VCaP (cell line): Measurements from ENCODE around the gene TENT5C.

ENCODE experiments used
- H3K27ac ChIP-seq: fragments of 450-650 bp; 2 replicates; pipeline ENCODE4 v1.5.1; 2017
- TF ChIP-seq, protein P1 (sequence below): fragments of 450-650 bp; conservative IDR thresholded peaks from 2 replicates; pipeline ENCODE4 v1.5.1; 2017; ENCODE audit warnings: mild to moderate bottlenecking, moderate library complexity

Gene TENT5C

DNA sequence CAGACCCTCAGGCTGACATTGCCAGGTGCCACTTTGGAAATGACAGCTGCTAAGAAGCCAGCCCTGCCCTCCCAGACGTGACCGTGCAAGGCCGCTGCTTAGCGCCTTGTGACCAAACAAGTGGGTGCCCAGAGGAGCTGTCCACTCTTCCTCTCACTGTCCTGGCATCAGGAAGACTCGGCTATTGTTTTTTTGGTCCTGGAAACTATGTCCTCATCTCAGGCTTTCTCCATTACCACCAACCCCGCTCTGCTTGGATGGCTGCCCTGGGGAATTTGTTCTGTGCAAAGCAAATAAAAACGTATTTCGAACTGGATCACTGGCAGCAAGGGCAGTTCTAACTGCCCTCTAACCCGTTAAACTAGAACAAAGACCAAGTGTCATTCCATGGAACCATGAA, 13.7 kb upstream of the TENT5C start:
- peak overlapping the region; percentile 92 for H3K27ac ChIP-seq
- TF ChIP-seq, protein P1, sequence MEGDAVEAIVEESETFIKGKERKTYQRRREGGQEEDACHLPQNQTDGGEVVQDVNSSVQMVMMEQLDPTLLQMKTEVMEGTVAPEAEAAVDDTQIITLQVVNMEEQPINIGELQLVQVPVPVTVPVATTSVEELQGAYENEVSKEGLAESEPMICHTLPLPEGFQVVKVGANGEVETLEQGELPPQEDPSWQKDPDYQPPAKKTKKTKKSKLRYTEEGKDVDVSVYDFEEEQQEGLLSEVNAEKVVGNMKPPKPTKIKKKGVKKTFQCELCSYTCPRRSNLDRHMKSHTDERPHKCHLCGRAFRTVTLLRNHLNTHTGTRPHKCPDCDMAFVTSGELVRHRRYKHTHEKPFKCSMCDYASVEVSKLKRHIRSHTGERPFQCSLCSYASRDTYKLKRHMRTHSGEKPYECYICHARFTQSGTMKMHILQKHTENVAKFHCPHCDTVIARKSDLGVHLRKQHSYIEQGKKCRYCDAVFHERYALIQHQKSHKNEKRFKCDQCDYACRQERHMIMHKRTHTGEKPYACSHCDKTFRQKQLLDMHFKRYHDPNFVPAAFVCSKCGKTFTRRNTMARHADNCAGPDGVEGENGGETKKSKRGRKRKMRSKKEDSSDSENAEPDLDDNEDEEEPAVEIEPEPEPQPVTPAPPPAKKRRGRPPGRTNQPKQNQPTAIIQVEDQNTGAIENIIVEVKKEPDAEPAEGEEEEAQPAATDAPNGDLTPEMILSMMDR, result no peak

DNA sequence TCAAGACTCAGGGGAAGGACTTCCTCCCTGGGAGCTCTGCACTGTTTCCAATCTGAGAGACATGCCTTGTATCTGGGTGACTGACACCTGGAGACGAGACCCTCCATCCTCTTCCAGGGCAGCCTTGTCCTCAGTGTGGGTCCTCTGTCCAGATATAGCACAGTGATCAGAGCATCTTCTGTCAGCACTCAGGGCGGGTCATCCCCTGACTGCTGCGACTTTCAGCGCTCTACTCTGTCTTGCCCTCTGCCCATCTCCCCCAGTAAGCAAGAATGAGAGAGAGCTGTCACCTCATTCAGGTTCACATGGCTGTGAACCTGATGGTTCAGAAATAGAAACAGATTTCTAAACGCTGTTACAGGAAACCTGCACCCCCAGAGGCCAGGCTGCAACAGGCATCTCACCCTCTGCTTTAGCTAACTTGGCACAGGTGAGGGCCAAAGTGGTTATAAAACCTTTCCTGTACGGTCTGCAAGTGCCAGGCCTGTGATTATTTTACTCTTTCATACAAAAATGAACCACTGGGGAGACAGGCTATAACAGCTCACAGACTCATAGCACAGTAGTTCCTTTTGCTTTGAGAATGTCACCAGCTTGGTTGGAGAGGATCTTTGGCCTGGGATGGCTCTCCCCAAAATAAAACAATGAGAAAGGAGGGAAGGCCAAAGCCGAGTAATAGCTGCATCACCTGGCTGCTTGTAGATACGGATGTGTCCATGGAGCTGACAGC, 11.4 kb upstream of the TENT5C start:
- TF ChIP-seq, protein P1, result no peak; the same call in 1 of the 2 replicates
- peak overlapping the region; percentile 24; the same call in 1 of the 2 replicates for H3K27ac ChIP-seq

DNA sequence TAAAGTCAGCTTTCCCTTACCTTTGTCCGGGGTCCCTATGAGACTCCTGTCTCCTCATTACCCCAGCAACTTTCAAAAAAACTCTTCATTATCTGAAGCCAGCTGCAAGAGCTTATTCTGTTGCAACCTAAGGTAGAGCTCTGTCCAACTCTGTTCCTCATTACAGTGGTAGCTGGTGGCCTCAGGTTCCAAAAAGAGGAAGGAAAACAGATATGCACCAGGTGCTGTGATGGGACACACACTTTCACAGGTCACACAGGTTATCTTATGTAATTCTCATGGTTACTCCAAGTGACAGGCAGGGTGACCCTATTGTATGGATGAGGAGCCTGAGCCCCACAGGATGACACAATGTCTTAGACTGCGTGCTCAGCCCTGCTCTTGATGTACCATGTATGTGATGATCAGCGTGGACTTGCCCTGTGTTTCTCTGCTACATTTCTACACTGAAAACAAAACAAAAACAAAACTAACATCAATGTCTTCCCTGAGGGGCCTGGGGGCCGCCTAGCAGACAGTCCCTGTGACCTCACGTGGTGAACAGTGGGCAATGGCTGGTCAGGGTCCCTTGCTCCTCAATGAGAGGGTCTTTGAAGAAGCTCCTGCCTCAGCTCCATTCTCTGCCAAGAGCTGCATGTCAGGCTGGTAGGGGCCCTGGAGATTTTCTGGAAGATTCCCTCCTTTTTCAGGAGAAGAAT, 9.7 kb upstream of the TENT5C start:
- no peak overlapping the region for H3K27ac ChIP-seq
- TF ChIP-seq, protein P1, result no peak

DNA sequence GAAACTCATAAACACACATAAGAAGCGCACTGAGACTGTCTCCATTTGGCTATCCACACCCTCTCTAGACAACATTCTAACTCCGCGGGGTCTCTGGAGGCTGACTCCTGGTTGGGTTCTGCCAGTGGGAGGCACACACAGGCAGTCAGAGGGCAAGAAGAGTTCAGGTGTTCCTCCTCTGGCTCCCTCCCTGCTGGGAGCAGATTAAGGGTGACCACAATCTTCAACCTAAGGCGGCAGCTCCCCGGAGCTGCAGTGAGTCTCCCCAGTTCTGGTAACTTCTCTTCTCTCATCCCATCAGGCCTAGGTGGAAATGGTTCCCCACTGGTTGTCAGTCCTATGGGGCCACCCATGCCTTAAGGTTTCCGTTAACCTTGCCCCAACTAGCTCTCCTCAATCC, 7.4 kb upstream of the TENT5C start:
- TF ChIP-seq, protein P1, result no peak
- H3K27ac ChIP-seq, result no peak overlapping the region

DNA sequence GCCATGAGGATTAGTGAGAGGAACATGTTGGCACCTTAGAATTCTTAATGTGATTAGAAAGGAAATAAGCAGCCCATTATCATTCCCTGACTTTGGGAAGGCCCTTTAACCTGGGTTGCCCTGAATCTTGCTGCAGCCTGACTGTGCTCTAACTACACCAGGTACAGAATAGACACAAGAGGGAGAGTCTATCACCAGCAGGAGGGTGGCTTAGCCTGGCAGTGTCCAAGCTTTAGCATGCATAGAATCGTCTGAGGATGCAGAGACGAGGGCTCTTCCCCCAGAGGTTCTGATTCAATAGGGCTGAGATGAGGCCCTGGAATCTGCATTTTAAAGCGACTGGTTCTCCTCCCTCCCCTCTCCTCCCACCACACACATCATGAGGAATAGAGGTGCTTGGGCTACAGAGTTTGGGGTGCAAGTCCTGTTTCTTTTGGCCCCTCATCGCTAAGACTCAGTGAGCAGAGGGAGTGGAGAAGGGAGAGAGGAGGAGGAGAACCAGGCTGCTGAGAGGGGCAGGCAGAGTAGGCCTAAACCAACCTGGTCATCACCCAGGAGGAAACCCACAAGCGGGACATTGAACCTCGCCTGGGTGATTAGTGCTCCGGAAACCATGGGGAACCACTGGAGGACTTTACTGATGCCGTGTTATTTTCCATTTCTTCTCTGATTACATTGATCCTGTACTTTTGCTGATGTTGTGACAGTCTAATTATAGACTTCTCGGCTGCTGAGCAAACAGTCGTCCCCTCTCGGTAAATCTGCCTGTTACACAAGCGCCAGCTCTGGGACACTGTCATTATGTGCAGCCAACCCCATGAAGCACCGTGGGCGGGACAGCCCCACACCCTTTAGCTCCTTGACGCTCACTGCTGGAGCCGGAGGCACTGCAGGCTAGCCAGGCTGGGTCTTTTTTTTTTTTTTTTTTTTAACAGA, 6.3 kb upstream of the TENT5C start:
- TF ChIP-seq, protein P1, result no peak
- H3K27ac ChIP-seq, result no peak overlapping the region

DNA sequence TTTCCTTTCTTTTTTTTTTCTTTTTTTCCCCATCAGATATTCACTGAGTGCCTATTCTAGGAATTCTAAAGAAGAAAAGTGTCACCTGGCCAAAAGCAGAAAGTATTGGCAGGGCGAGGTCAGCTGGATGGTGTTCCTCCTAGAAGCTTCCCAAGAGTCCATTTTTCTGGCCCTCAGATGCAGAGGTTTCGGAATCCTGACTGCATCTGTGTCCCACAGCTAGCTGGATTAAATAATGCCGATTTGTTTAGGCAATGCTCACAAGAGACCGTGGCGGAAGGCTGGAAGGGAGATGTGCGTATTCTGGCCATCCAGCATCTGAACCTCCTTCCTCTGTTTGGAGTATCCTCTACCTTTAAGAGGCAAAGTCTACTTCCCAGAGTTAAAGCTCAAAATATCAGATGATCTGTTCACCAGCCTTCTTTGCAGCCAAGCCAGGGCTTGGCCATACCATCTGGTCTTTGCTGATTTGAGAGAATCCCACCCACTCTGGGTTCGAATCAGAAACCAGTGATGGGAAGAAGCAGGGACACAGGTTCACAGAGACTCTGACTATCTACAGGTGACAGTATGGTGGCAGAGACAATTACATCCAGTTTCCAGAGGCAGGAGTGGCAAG, 5.4 kb upstream of the TENT5C start:
- TF ChIP-seq, protein P1, result no peak
- no peak overlapping the region for H3K27ac ChIP-seq
